ENCODE measurements around the gene RNF186. TPM values are rescaled to one million over a fixed set of nuclear protein-coding genes. Genes with fewer than 3 reads are reported as not detected.
"Not testable (repeated sequence)": the region's sequence is repeated elsewhere in the genome, so short reads cannot be mapped to it uniquely, and the experiment has no call there.

RNF186 gene
- polyA plus RNA-seq, 1 donor (not counting 4 experiments of a cell fraction or from before 2014, with no cell fraction given): not detected

GRCh38 chr1:19793360-19794046 lies 21.6 kb downstream of the RNF186 start:
- Histone ChIP-seq H3K9me1 (ENCODE audit: control insufficient read depth, extremely low read depth, insufficient read depth, low read length) (no peaks in the 10 kb centered on the region), H3K4me1 (ENCODE audit: control insufficient read depth, extremely low read depth, insufficient read depth, low read length) (no peaks in the 10 kb centered on the region), H3K36me3 (ENCODE audit: control insufficient read depth in 2 of 2, extremely low read depth in 1 of 2, insufficient read depth in 2 of 2, low read length in 2 of 2) (no peaks in the 10 kb centered on the region), H3K79me2 (ENCODE audit: control insufficient read depth, insufficient read depth, low read length) (no peaks in the 10 kb centered on the region), H3K9me3 (ENCODE audit: control insufficient read depth, low read depth, low read length) (no peaks in the 10 kb centered on the region), H3K4me2 (ENCODE audit: control insufficient read depth, extremely low read depth, insufficient read depth, low read depth, low read length) (no peak overlapping the region), H3K4me3 (ENCODE audit: control insufficient read depth in 2 of 3, extremely low read depth in 1 of 3, insufficient read depth in 2 of 3, low read depth in 1 of 3, low read length in 3 of 3) (no peak overlapping the region), H4K20me1 (ENCODE audit: control insufficient read depth, extremely low read depth, insufficient read depth, low read length) (no peaks in the 10 kb centered on the region), H3K27me3 (ENCODE audit: control insufficient read depth, extremely low read depth, insufficient read depth, low read length) (no peaks in the 10 kb centered on the region), H3K27ac (ENCODE audit: control insufficient read depth, insufficient read depth, low read length) (no peak overlapping the region), H3K9ac (ENCODE audit: control insufficient read depth, extremely low read depth, insufficient read depth, low read length) (no peak overlapping the region), H2AFZ (ENCODE audit: control insufficient read depth, low read length) (no peak overlapping the region)
- TF ChIP-seq CTCF (optimal IDR thresholded peaks at IDR 0.05 in 1 of 3, IDR thresholded peaks at IDR 0.05 in 1 of 3, conservative IDR thresholded peaks at IDR 0.05 in 1 of 3; ENCODE audit: extremely low read depth in 1 of 3, insufficient read depth in 2 of 3, low read length in 3 of 3) (no peak), EZH2 (IDR thresholded peaks at IDR 0.05; ENCODE audit: low read length) (no peak)
- FAIRE-seq: no peak
- DNase-seq (ENCODE audit: low read depth, low spot score): no peak
- dilution Hi-C loops (cut with MboI; ENCODE audit: extremely low pct_ligation_motif_present, low sequenced_read_pairs): no loop called here

GRCh38 chr1:19792237-19793002 lies 22.7 kb downstream of the RNF186 start:
- no peaks in the 10 kb centered on the region for H3K27me3 ChIP-seq (ENCODE audit: control insufficient read depth, extremely low read depth, insufficient read depth, low read length)
- no peak overlapping the region for H3K27ac ChIP-seq (ENCODE audit: control insufficient read depth, insufficient read depth, low read length)
- dilution Hi-C loops (cut with MboI; ENCODE audit: extremely low pct_ligation_motif_present, low sequenced_read_pairs): no loop called here
- FAIRE-seq: no peak
- no peak overlapping the region for H2AFZ ChIP-seq (ENCODE audit: control insufficient read depth, low read length)
- H3K79me2 ChIP-seq (ENCODE audit: control insufficient read depth, insufficient read depth, low read length): no peaks in the 10 kb centered on the region
- TF ChIP-seq EZH2 (IDR thresholded peaks at IDR 0.05; ENCODE audit: low read length) (no peak), CTCF (optimal IDR thresholded peaks at IDR 0.05 in 1 of 3, IDR thresholded peaks at IDR 0.05 in 1 of 3, conservative IDR thresholded peaks at IDR 0.05 in 1 of 3; ENCODE audit: extremely low read depth in 1 of 3, insufficient read depth in 2 of 3, low read length in 3 of 3) (no peak)
- no peak overlapping the region for H3K4me2 ChIP-seq (ENCODE audit: control insufficient read depth, extremely low read depth, insufficient read depth, low read depth, low read length)
- H4K20me1 ChIP-seq (ENCODE audit: control insufficient read depth, extremely low read depth, insufficient read depth, low read length): no peaks in the 10 kb centered on the region
- no peak overlapping the region for H3K9ac ChIP-seq (ENCODE audit: control insufficient read depth, extremely low read depth, insufficient read depth, low read length)
- DNase-seq (ENCODE audit: low read depth, low spot score): no peak
- no peaks in the 10 kb centered on the region for H3K4me1 ChIP-seq (ENCODE audit: control insufficient read depth, extremely low read depth, insufficient read depth, low read length)
- no peaks in the 10 kb centered on the region for H3K9me1 ChIP-seq (ENCODE audit: control insufficient read depth, extremely low read depth, insufficient read depth, low read length)
- H3K9me3 ChIP-seq (ENCODE audit: control insufficient read depth, low read depth, low read length): no peaks in the 10 kb centered on the region
- no peak overlapping the region for H3K4me3 ChIP-seq (ENCODE audit: control insufficient read depth in 2 of 3, extremely low read depth in 1 of 3, insufficient read depth in 2 of 3, low read depth in 1 of 3, low read length in 3 of 3)
- H3K36me3 ChIP-seq (ENCODE audit: control insufficient read depth in 2 of 2, extremely low read depth in 1 of 2, insufficient read depth in 2 of 2, low read length in 2 of 2): no peaks in the 10 kb centered on the region

GRCh38 chr1:19790061-19790975 lies 24.8 kb downstream of the RNF186 start:
- H4K20me1 ChIP-seq (ENCODE audit: control insufficient read depth, extremely low read depth, insufficient read depth, low read length): not testable (repeated sequence)

More at GRCh38 chr1:19790061-19790975, 24.8 kb downstream of the RNF186 start:
- H3K36me3 ChIP-seq (ENCODE audit: control insufficient read depth in 2 of 2, extremely low read depth in 1 of 2, insufficient read depth in 2 of 2, low read length in 2 of 2); H3K4me2 ChIP-seq (ENCODE audit: control insufficient read depth, extremely low read depth, insufficient read depth, low read depth, low read length); H3K27ac ChIP-seq (ENCODE audit: control insufficient read depth, insufficient read depth, low read length); H3K9ac ChIP-seq (ENCODE audit: control insufficient read depth, extremely low read depth, insufficient read depth, low read length); H3K4me1 ChIP-seq (ENCODE audit: control insufficient read depth, extremely low read depth, insufficient read depth, low read length); H3K9me1 ChIP-seq (ENCODE audit: control insufficient read depth, extremely low read depth, insufficient read depth, low read length); dilution Hi-C loops (cut with MboI; ENCODE audit: extremely low pct_ligation_motif_present, low sequenced_read_pairs); H3K27me3 ChIP-seq (ENCODE audit: control insufficient read depth, extremely low read depth, insufficient read depth, low read length); H3K9me3 ChIP-seq (ENCODE audit: control insufficient read depth, low read depth, low read length); H3K4me3 ChIP-seq (ENCODE audit: control insufficient read depth in 2 of 3, extremely low read depth in 1 of 3, insufficient read depth in 2 of 3, low read depth in 1 of 3, low read length in 3 of 3); FAIRE-seq; H2AFZ ChIP-seq (ENCODE audit: control insufficient read depth, low read length); H3K79me2 ChIP-seq (ENCODE audit: control insufficient read depth, insufficient read depth, low read length); DNase-seq (ENCODE audit: low read depth, low spot score): not testable (repeated sequence)
